HG03066 (cell line): Measurements from ENCODE around the gene ZNF28.
"Not testable (repeated sequence)": the region's sequence is repeated elsewhere in the genome, so short reads cannot be mapped to it uniquely, and the experiment has no call there.

ENCODE experiments used
- ATAC-seq: cut with Tn5 transposase; IDR thresholded peaks from one replicate; pipeline ENCODE4 v1.9.1; 2021; ENCODE audit warnings: low read depth; ENCODE audit not compliant: unreplicated experiment

Gene ZNF28

DNA sequence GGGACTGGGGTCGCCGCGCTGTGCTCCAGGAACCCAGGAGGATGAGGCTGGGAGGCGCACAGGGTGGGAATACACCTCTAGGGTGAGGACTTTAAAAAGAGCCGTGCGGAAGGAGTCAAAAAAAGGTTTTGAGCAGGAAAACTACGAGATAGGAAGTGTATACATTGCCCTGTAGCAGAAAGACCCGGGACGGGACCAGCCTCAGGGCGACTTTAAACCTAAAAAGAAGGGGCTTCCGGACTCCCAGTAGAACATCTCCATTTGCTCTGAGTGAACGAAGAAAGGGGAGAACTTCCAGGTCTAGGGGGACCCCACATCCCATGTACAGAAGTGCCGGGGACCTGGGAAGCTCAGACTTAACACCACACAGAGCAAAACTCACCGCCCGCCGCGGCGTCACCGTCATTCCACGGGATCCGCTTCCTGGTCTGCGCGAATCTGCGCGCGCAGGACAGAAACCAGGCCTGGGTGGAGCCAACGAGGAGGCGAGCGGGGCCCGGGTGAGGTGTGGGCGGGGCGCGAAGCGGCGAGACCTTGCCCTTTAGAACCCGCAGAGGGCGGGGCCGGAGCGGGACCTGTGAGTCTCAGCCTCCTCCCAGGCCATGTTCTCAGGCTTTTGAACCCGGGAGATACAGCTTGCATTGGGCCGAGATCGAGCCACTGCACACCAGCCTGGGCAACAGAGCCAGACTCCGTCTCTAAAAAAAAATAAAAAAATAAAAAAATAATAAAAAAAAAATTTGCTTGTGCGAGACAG lies at the start of gene ZNF28:
ZNF28 (minus strand) TSS at position 430 of the 757 bp plus-strand sequence. CDS start 3,675 bp downstream, outside the sequence.
- ATAC-seq = peak; percentile 84

DNA sequence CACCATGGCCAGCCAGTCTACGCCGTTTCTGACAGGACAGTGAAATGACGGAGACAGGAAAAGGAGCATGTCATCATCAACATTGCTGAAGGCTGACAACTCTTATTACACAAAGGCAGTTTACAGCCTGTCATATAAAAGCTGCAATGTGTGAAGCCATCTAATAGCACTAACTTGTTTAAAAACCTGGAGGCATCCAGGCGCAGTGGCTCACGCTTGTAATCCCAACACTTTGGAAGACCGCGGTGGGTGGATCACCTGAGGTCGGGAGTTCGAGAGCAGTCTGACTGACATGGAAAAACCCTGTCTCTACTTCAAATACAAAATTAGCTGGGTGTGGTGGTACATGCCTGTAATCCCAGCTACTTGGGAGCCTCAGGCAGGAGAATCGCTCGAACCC lies 46.6 kb upstream of the ZNF28 start:
- ATAC-seq = not testable (repeated sequence)

- ATAC-seq = peak; percentile 96
These were observed 36.2 kb upstream of the ZNF28 start, which contains the start of gene ZNF468 for GRCh38 chr19:52857378-52858191. ZNF468 (minus strand) TSS chr19:52857619; CDS start chr19:52854272, 3,347 bp downstream.

GRCh38 chr19:52856540-52857377 lies 35.3 kb upstream of the ZNF28 start:
- ATAC-seq = not testable (repeated sequence)

DNA sequence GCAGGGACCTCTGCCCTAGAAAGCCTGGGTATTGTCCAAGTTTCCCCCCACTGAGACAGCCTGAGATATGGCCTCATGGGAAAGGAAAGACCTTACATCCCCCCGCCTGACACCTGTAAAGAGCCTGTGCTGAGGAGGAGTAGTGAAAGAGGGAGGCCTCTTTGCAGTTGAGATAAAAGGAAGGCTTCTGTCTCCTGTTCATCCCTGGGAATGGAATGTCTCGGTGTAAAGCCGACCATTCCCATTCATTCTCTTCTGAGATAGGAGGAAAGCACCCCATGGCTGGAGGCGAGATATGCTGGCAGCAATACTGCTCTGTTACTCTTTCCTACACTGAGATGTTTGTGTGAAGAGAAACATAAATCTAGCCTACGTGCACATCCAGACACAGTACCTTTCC lies 25.9 kb upstream of the ZNF28 start:
- not testable (repeated sequence) for ATAC-seq

- not testable (repeated sequence) for ATAC-seq
These were observed 19.5 kb upstream of the ZNF28 start for GRCh38 chr19:52840825-52841465.

- ATAC-seq = not testable (repeated sequence)
These were observed 12.9 kb upstream of the ZNF28 start for GRCh38 chr19:52834289-52834688.

DNA sequence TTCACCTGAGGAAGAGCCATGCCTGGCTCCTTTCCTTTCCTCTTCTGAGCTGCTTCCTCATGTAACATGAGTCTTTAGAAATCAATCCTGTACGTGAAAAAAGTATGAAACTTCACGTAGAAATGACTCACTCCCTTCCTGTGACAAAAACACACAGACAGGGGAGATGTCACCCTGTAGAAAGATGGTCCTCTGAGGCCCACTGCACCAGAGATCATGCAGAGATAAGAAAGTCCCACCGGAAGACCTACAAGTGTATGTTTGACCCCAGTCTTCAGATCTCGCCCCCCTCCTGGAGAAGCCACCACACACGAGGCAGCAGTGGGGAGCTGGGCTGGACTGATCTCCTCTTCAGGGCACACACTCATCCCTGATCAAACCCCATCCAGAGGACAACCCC lies 12.1 kb upstream of the ZNF28 start:
- not testable (repeated sequence) for ATAC-seq

DNA sequence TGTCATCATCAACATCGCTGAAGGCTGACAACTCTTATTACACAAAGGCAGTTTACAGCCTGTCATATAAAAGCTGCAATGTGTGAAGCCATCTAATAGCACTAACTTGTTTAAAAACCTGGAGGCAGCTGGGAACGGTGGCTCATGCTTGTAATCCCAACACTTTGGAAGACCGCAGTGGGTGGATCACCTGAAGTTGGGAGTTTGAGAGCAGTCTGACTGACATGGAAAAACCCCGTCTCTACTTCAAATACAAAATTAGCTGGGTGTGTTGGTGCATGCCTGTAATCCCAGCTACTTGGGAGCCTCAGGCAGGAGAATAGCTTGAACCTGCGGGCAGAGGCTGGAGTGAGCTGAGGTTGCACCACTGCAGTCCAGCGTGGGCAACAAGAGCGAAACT lies 8.4 kb upstream of the ZNF28 start:
- ATAC-seq = not testable (repeated sequence)

DNA sequence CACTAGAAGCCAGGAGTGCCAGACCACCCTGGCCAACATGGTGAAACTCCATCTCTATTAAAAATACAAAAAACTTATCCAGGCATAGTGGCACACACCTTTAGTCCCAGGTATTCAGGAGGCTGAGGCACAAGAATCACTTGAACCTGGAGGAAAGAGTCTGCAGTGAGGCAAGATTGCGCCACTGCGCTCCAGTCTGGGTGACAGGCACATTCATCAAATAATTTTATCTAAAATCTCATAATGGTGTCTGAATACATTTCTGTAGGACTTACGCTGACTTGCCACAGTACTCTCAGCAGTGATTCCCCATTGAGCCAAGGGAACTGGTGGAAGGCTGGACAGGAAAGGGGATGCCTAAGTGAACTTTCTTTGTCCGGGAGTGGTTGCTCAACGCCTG lies 4.3 kb upstream of the ZNF28 start:
- no peak for ATAC-seq

GRCh38 chr19:52823676-52824075 lies 2.2 kb upstream of the ZNF28 start:
- ATAC-seq = no peak

DNA sequence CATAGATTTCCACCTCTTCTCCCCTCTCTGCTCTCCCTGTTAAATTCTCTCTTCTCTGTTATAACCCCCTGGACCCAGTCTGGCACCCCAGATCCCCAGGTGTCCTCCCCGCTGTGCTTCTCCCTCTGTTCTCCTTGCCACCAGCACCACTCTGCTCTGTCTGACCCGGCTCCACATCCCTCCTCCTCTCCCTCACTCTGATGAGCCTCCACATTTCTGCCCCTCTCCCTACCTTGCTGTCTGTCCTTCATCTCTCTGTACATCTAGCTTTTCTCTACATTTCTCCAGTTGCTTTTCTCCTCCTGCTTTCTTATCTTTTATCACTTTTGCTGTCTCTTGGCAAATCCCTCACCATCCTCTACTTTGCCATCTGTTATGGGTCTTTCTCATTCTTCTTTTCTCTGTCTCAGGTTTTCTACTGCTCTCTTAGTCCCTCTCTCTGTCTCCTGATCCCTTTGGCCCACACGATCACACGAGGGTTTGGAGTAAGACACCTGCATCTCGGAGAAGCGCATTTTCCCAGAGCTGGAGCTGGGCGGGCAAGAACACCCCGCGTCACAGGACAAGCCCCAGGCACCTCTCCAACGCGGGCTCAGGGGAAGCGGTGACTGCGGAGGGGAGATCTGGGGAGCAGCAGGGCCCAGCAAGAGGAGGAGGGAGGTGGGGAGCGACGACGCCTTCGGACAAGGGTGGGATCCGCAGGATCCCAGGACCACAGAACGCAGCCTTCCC lies 795 bp downstream of the ZNF28 start:
- ATAC-seq = peak; percentile 16

GRCh38 chr19:52809801-52810200 lies 11.6 kb downstream of the ZNF28 start:
- ATAC-seq = no peak

- not testable (repeated sequence) for ATAC-seq
These were observed 21.3 kb downstream of the ZNF28 start for GRCh38 chr19:52799950-52800640.

DNA sequence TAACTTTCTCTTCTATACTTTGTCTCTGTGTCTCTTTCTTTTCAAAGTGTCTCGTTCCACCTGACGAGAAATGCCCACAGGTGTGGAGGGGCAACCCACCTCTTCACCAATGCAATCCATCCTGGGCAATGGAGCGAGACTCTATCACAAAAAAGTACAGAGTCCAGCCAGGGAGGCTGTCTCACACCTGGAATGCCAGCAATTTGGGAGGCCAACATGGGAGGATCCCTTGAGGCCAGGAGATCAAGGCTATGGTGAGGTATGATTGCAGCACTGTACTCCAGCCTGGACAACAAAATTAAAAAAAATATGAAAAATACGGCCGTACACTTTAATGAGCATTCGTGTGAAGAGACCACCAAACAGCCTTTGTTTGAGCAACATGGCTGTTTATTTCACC lies 32.0 kb downstream of the ZNF28 start:
- no peak for ATAC-seq

DNA sequence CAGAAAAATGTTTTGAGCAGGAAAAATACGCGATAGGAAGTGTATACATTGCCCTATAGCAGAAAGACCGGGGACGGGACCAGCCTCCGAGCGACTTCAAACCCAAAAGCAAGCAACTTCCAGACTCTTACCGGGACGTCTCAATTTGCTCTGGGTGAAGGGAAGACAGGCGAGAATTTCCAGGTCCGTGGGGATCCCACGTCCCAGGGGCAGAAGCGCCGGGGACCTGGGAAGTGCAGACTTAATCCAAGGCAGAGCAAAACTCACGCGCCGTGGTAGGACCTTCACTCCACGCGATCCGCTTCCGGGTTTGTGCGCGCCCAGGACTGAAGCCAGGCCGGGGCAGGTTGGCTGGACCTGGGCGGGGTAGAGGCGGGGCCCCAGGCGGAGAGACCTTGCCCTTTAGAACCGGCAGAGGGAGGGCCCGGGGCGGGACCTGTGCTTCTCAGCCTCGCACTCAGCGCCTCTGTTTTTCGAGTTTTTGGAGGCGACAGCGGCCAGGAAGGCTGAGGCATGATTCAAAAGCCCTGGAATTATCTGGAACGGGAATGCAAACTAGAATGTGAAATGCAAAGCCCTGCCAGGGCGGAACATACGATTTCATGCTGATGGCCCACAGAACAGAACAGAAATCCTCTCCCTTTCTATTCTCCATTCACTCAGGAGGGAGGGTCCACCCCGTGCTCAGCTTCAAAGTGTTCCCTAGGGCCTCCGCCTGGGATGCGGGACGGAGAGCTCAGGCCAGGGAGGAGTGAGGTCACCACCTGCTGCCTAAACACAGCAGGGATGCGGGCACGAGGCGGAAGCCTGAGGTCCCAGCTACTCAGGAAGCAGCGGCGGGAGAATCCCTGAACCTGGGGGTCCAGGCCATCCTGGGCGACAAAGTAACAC lies 34.7 kb downstream of the ZNF28 start, which contains the start of gene ZNF600:
ZNF600 (minus strand) TSS at position 328 of the 891 bp plus-strand sequence. CDS start 7,903 bp downstream, outside the sequence.
- ATAC-seq = peak; percentile 88

- no peak for ATAC-seq
These were observed 35.4 kb downstream of the ZNF28 start for GRCh38 chr19:52786078-52786463.

- no peak for ATAC-seq
These were observed 35.9 kb downstream of the ZNF28 start for GRCh38 chr19:52785506-52785905.
